IPS-11a (cell line): ENCODE measurements around the gene SEPTIN12.

Experiments
- H3K4me3 ChIP-seq: one replicate; pipeline ENCODE4 v1.5.1; 2013; ENCODE audit warnings: low read depth, low read length, control low read depth

The SEPTIN12 gene

GRCh38 chr16:4803401-4803844 lies 15.3 kb upstream of the SEPTIN12 start:
- peak overlapping the region; percentile 67 for H3K4me3 ChIP-seq

GRCh38 chr16:4802659-4803287 lies 14.6 kb upstream of the SEPTIN12 start:
- peak overlapping the region; percentile 67 for H3K4me3 ChIP-seq

- H3K4me3 ChIP-seq, result peak within 1 kb of the TSS; percentile 67
Observed at GRCh38 chr16:4801962-4802658, 14.0 kb upstream of the SEPTIN12 start, which contains the start of gene ROGDI. TSS of gene ROGDI (minus strand) at chr16:4802633. CDS start at chr16:4802571, 62 bp downstream.

- peak overlapping the region; percentile 67 for H3K4me3 ChIP-seq
Observed at GRCh38 chr16:4801051-4801961, 13.2 kb upstream of the SEPTIN12 start.

- H3K4me3 ChIP-seq, result no peak overlapping the region
Observed at GRCh38 chr16:4800290-4801041, 12.3 kb upstream of the SEPTIN12 start.

- H3K4me3 ChIP-seq, result no peak overlapping the region
Observed at GRCh38 chr16:4799171-4799855, 11.2 kb upstream of the SEPTIN12 start.

- H3K4me3 ChIP-seq, result no peak overlapping the region
Observed at GRCh38 chr16:4798456-4798855, 10.3 kb upstream of the SEPTIN12 start.

GRCh38 chr16:4797805-4798252 lies 9.7 kb upstream of the SEPTIN12 start:
- H3K4me3 ChIP-seq, result no peak overlapping the region

GRCh38 chr16:4796982-4797804 lies 9.0 kb upstream of the SEPTIN12 start:
- no peak overlapping the region for H3K4me3 ChIP-seq

GRCh38 chr16:4795828-4796572 lies 7.9 kb upstream of the SEPTIN12 start:
- H3K4me3 ChIP-seq, result no peak overlapping the region

GRCh38 chr16:4795181-4795827 lies 7.2 kb upstream of the SEPTIN12 start, which contains the start of gene SMIM22:
TSS of gene SMIM22 (plus strand) at chr16:4795369. CDS start at chr16:4795735, 366 bp downstream.
- H3K4me3 ChIP-seq, result no peak within 1 kb of the TSS

- no peak overlapping the region for H3K4me3 ChIP-seq
Observed at GRCh38 chr16:4792951-4793513, 4.9 kb upstream of the SEPTIN12 start.

GRCh38 chr16:4790871-4791270 lies 2.7 kb upstream of the SEPTIN12 start:
- no peak overlapping the region for H3K4me3 ChIP-seq

GRCh38 chr16:4790261-4790660 lies 2.1 kb upstream of the SEPTIN12 start:
- no peak overlapping the region for H3K4me3 ChIP-seq

- H3K4me3 ChIP-seq, result no peak overlapping the region
Observed at GRCh38 chr16:4788910-4789309, 765 bp upstream of the SEPTIN12 start.

GRCh38 chr16:4788489-4788889 lies 344 bp upstream of the SEPTIN12 start:
- H3K4me3 ChIP-seq, result no peak overlapping the region

- no peak overlapping the region for H3K4me3 ChIP-seq
Observed at GRCh38 chr16:4787068-4787467, 1.1 kb downstream of the SEPTIN12 start.
